DOHH2 (cell line): ENCODE results near the gene ORC1.

ENCODE experiments used
- H3F3A ChIP-seq: fragments of 200-600 bp; sonication (generic), shearing (Covaris generic); 2 replicates; pipeline ENCODE4 v1.6.0; 2016; ENCODE audit warnings: antibody characterized with exemption, mild to moderate bottlenecking; ENCODE audit not compliant: control insufficient read depth, insufficient read depth
- H3K27ac ChIP-seq: fragments of 200-600 bp; sonication (generic); 2 replicates; pipeline ENCODE4 v1.5.1; 2014; ENCODE audit warnings: low read depth, mild to moderate bottlenecking, low read length, moderate library complexity
- H3K27me3 ChIP-seq: fragments of 200-600 bp; sonication (generic); 2 replicates; pipeline ENCODE4 v1.6.1; 2014; ENCODE audit warnings: mild to moderate bottlenecking, low read length, mixed read lengths; ENCODE audit not compliant: control insufficient read depth
- H3K36me3 ChIP-seq: fragments of 200-600 bp; sonication (generic); 2 replicates; pipeline ENCODE4 v1.6.1; 2014; ENCODE audit warnings: mild to moderate bottlenecking, low read length, moderate library complexity, mixed read lengths; ENCODE audit not compliant: control insufficient read depth
- H3K4me1 ChIP-seq: fragments of 200-600 bp; sonication (generic); 2 replicates; pipeline ENCODE4 v1.6.1; 2014; ENCODE audit warnings: mild to moderate bottlenecking, low read length, mixed read lengths; ENCODE audit not compliant: control insufficient read depth
- H3K4me2 ChIP-seq: fragments of 200-600 bp; sonication (generic); 2 replicates; pipeline ENCODE4 v1.6.0; 2014; ENCODE audit warnings: mild to moderate bottlenecking, low read length, moderate library complexity
- H3K4me3 ChIP-seq: fragments of 200-600 bp; sonication (generic); 2 replicates; pipeline ENCODE4 v1.5.1; 2014; ENCODE audit warnings: mild to moderate bottlenecking, low read length, mixed read lengths
- H3K79me2 ChIP-seq: fragments of 200-600 bp; sonication (generic); 2 replicates; pipeline ENCODE4 v1.6.1; 2014; ENCODE audit warnings: mild to moderate bottlenecking, low read length, mixed read lengths; ENCODE audit not compliant: control insufficient read depth
- H3K9me2 ChIP-seq: fragments of 200-600 bp; sonication (generic); replicated peaks from 2 replicates; pipeline ENCODE4 v1.6.1; 2014; ENCODE audit warnings: mild to moderate bottlenecking, low read length, mixed read lengths; ENCODE audit not compliant: control insufficient read depth
- H3K9me3 ChIP-seq: fragments of 200-600 bp; sonication (generic); 2 replicates; pipeline ENCODE4 v1.6.1; 2014; ENCODE audit warnings: antibody characterized with exemption, low read length, mixed read lengths; ENCODE audit not compliant: control insufficient read depth, insufficient read depth
- H4K20me1 ChIP-seq: fragments of 200-600 bp; sonication (generic); 2 replicates; pipeline ENCODE4 v1.6.0; 2014; ENCODE audit warnings: low read depth, mild to moderate bottlenecking, antibody characterized with exemption, low read length, moderate library complexity; ENCODE audit not compliant: control insufficient read depth, insufficient read depth
- CTCF ChIP-seq: fragments of 200-600 bp; sonication (generic); IDR thresholded peaks from one replicate; pipeline ENCODE4 v1.5.1; 2014; ENCODE audit warnings: antibody characterized with exemption, mild to moderate bottlenecking, low read depth, low read length; ENCODE audit not compliant: poor library complexity, severe bottlenecking
- EZH2phosphoT487 ChIP-seq: fragments of 200-600 bp; sonication (generic); IDR thresholded peaks from 2 replicates; pipeline ENCODE4 v1.6.1; 2017; ENCODE audit warnings: borderline replicate concordance, mild to moderate bottlenecking, antibody characterized with exemption, low read length, moderate library complexity, mixed read lengths

Gene ORC1

DNA sequence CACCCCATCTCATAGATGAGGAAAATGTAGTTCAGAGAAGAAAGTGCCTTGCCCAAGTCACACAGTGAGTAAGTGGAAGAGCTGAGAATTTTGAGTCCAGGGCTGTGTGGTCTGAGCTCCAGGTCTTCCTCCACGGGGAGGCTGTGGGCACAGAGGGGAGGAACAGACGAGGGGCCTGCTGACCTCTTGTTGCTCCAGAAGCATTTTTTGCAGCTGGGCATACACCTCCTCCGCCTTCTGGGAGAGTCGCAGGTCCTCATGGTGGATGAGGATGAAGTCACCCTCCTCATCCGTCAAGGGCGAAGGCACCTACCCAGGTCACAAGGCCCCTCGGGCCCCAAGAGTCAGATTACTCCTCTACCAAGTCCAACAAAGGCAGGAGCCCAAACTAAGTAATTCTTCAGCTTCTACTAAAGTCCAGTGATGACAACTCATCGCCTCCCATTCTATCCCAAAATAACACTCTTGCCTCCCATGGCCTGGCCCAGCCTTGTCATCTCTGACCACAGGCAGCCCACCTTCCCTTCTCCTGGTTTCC is 47.3 kb downstream of the ORC1 start:
- Histone ChIP-seq H3K4me3 (no peak overlapping the region), H3K9me2 (no peaks in the 10 kb centered on the region), H3K4me1 (no peaks in the 10 kb centered on the region), H3K27me3 (no peaks in the 10 kb centered on the region), H3K36me3 (peaks cover 88% of the 10 kb centered on the region), H3K4me2 (no peak overlapping the region), H3K27ac (no peak overlapping the region), H3F3A (no peaks in the 10 kb centered on the region), H3K79me2 (no peaks in the 10 kb centered on the region), H3K9me3 (no peaks in the 10 kb centered on the region), H4K20me1 (no peaks in the 10 kb centered on the region)
- TF ChIP-seq CTCF, result no peak
- TF ChIP-seq EZH2phosphoT487, result no peak

- no peak for TF ChIP-seq CTCF
- TF ChIP-seq EZH2phosphoT487, result no peak
- H3K36me3 ChIP-seq, result peaks cover 84% of the 10 kb centered on the region
Observed at GRCh38 chr1:52355847-52356505, 48.2 kb downstream of the ORC1 start.

DNA sequence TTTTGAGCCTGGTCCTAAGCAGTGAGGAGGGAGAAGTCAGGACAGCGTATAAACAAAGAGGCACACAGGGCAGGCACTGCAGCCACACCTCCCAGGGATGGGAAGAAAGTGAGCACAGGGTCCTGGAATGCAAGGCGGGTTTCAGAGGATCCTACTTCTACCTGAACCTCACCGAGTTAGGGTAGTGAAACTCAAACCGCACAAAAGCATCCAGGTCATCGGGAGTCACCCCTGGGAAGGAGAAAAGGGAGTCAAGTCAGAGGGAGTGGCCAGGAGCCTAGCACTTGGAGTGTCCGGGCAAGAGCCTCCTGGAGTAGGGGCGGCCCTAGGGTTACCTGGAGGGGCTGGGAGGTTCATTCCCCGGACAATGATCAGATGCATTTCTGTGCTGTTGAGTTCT is 48.8 kb downstream of the ORC1 start:
- Histone ChIP-seq H3K4me3 (no peak overlapping the region), H3K4me1 (no peaks in the 10 kb centered on the region), H3F3A (no peaks in the 10 kb centered on the region), H3K4me2 (no peak overlapping the region), H3K9me2 (no peaks in the 10 kb centered on the region), H3K9me3 (no peaks in the 10 kb centered on the region), H3K27me3 (no peaks in the 10 kb centered on the region), H3K79me2 (no peaks in the 10 kb centered on the region), H3K27ac (no peak overlapping the region), H3K36me3 (peaks cover 80% of the 10 kb centered on the region), H4K20me1 (no peaks in the 10 kb centered on the region)
- TF ChIP-seq EZH2phosphoT487 (no peak), CTCF (no peak)

More at GRCh38 chr1:52355847-52356505, 48.2 kb downstream of the ORC1 start:
- Histone ChIP-seq H4K20me1 (no peaks in the 10 kb centered on the region), H3K27ac (no peak overlapping the region), H3K27me3 (no peaks in the 10 kb centered on the region), H3K4me2 (no peak overlapping the region), H3K9me3 (no peaks in the 10 kb centered on the region), H3K9me2 (no peaks in the 10 kb centered on the region), H3K4me3 (no peak overlapping the region), H3K79me2 (no peaks in the 10 kb centered on the region), H3F3A (no peaks in the 10 kb centered on the region), H3K4me1 (no peaks in the 10 kb centered on the region)
